ENCODE measurements around the gene USP10. TPM values are rescaled to one million over a fixed set of nuclear protein-coding genes. Genes with fewer than 3 reads are reported as not detected.

USP10 gene
- polyA plus RNA-seq, 3 donors: 38.7 to 115 (median 90.9) TPM

DNA sequence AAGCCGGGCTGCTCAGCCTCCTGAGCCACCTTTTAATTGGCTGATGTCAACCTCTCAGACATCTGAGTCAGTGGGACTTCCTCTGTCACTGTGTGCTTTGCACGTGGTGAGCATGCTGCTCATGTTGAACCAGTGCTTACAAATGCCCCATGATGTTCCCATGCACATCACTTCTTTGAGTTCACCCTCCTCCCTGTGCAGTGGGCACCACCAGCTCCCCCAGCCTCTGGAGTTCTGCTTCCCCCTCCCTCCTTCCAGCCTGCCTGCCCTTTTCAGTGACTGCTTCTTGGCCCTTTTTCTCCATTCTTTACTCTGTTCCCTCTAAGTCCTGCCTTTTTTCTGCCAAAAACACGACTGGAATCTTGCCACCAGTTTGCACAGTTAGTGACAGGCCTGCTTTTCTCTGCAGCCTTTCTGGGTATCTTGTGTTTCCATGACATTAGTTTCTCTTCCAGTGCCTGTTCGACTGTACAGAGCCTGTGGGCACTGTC is 41.6 kb downstream of the USP10 start:
- Histone ChIP-seq H3K27ac (ENCODE audit: low read depth in 1 of 2, low read length in 2 of 2) (peak overlapping the region in 1 of 2 donors; percentile 43), H2AFZ (ENCODE audit: insufficient read depth, low read depth, low read length, poor library complexity, severe bottlenecking) (no peak overlapping the region), H3K27me3 (ENCODE audit: control insufficient read depth in 2 of 2, insufficient read depth in 2 of 2, low read length in 2 of 2) (no peaks in the 10 kb centered on the region), H3K9ac (ENCODE audit: insufficient read depth, low read length, poor library complexity, severe bottlenecking) (no peak overlapping the region), H3K4me1 (ENCODE audit: control insufficient read depth in 1 of 2, insufficient read depth in 2 of 2, low read length in 2 of 2) (peaks cover 59 to 66% of the 10 kb centered on the region in 2 donors), H4K20me1 (ENCODE audit: insufficient read depth, low read length) (peaks cover 32% of the 10 kb centered on the region), H3K9me3 (replicated peaks in 1 of 2; ENCODE audit: control insufficient read depth in 1 of 2, insufficient read depth in 1 of 2, low read length in 2 of 2) (no peaks in the 10 kb centered on the region), H3K4me3 (replicated peaks in 1 of 3; ENCODE audit: low read depth in 2 of 3, low read length in 3 of 3) (no peak overlapping the region), H3K79me2 (ENCODE audit: insufficient read depth, low read length) (peaks cover 93% of the 10 kb centered on the region), H3K36me3 (replicated peaks in 1 of 2; ENCODE audit: control insufficient read depth in 1 of 2, insufficient read depth in 2 of 2, low read length in 2 of 2) (peaks cover 15 to 34% of the 10 kb centered on the region in 2 donors), H3K4me2 (replicated peaks; ENCODE audit: extremely low read depth, low read length, poor library complexity, severe bottlenecking) (no peak overlapping the region)
- peaks cover 35 to 59% of the 10 kb centered on the region in 2 donors for H3K36me3 Mint-ChIP-seq
- no peak overlapping the region for H3K4me3 Mint-ChIP-seq
- peaks cover 55% of the 10 kb centered on the region for H3K4me1 Mint-ChIP-seq
- peak; percentile 68 to 84 (median 80) for DNase-seq
- intact Hi-C loops (cut with micrococcal nuclease): loop anchor here in 1 of 2 donors (1.0 to 5.0 kb wide), 2 partner anchors 10 to 156 kb away; no protein-coding TSS in a partner anchor
- no peaks in the 10 kb centered on the region for H3K9me3 Mint-ChIP-seq
- TF ChIP-seq, protein P1, sequence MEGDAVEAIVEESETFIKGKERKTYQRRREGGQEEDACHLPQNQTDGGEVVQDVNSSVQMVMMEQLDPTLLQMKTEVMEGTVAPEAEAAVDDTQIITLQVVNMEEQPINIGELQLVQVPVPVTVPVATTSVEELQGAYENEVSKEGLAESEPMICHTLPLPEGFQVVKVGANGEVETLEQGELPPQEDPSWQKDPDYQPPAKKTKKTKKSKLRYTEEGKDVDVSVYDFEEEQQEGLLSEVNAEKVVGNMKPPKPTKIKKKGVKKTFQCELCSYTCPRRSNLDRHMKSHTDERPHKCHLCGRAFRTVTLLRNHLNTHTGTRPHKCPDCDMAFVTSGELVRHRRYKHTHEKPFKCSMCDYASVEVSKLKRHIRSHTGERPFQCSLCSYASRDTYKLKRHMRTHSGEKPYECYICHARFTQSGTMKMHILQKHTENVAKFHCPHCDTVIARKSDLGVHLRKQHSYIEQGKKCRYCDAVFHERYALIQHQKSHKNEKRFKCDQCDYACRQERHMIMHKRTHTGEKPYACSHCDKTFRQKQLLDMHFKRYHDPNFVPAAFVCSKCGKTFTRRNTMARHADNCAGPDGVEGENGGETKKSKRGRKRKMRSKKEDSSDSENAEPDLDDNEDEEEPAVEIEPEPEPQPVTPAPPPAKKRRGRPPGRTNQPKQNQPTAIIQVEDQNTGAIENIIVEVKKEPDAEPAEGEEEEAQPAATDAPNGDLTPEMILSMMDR (IDR thresholded peaks at IDR 0.05): no peak
- H3K27ac Mint-ChIP-seq: peak overlapping the region in 5 of 7 donors; percentile 44 to 91 (median 76)
- H3K27me3 Mint-ChIP-seq (ENCODE audit: low read depth in 3 of 3): peaks cover 0 to 2% (median 0%) of the 10 kb centered on the region in 3 donors
- 49% methylated on average over 4 of the region's 4 CpGs for WGBS (ENCODE audit: insufficient coverage)

DNA sequence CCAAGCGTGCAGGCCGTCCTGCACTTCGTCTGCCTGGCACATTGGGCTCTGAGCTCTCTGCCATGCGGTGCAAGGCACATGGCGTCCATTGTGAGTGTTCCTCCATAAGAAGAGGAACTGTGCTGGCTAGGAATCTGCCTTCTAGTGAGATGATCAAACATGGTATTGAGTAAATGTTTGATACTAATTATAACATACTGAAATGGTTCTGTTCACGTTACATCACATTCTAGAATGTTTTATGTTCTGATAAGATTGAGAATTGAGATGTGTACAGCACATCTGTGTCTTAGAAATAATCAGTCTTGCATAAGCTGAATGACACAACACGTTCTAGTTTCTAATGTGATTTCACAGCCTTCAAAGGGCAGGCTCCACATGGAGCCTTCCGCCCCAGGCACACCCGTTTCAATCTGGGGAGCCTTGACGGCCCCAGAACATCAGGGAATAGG is 42.9 kb downstream of the USP10 start:
- Histone ChIP-seq H4K20me1 (ENCODE audit: insufficient read depth, low read length) (peaks cover 21% of the 10 kb centered on the region), H3K27ac (ENCODE audit: low read depth in 1 of 2, low read length in 2 of 2) (peak overlapping the region; percentile 31 to 80), H2AFZ (ENCODE audit: insufficient read depth, low read depth, low read length, poor library complexity, severe bottlenecking) (peak overlapping the region; percentile 7), H3K27me3 (ENCODE audit: control insufficient read depth in 2 of 2, insufficient read depth in 2 of 2, low read length in 2 of 2) (no peaks in the 10 kb centered on the region), H3K4me1 (ENCODE audit: control insufficient read depth in 1 of 2, insufficient read depth in 2 of 2, low read length in 2 of 2) (peaks cover 55 to 63% of the 10 kb centered on the region in 2 donors), H3K9me3 (replicated peaks in 1 of 2; ENCODE audit: control insufficient read depth in 1 of 2, insufficient read depth in 1 of 2, low read length in 2 of 2) (no peaks in the 10 kb centered on the region), H3K36me3 (replicated peaks in 1 of 2; ENCODE audit: control insufficient read depth in 1 of 2, insufficient read depth in 2 of 2, low read length in 2 of 2) (peaks cover 24 to 33% of the 10 kb centered on the region in 2 donors), H3K79me2 (ENCODE audit: insufficient read depth, low read length) (peaks cover 93% of the 10 kb centered on the region), H3K4me3 (replicated peaks in 1 of 3; ENCODE audit: low read depth in 2 of 3, low read length in 3 of 3) (peak overlapping the region in 1 of 3 experiments; percentile 18), H3K9ac (ENCODE audit: insufficient read depth, low read length, poor library complexity, severe bottlenecking) (no peak overlapping the region), H3K4me2 (replicated peaks; ENCODE audit: extremely low read depth, low read length, poor library complexity, severe bottlenecking) (peak overlapping the region; percentile 26)
- peak overlapping the region; percentile 77 to 97 (median 88) for H3K27ac Mint-ChIP-seq
- peaks cover 33 to 47% of the 10 kb centered on the region in 2 donors for H3K36me3 Mint-ChIP-seq
- TF ChIP-seq, protein P1 (IDR thresholded peaks at IDR 0.05): no peak
- peaks cover 54% of the 10 kb centered on the region for H3K4me1 Mint-ChIP-seq
- peak overlapping the region in 1 of 2 donors; percentile 35 for H3K4me3 Mint-ChIP-seq
- peaks cover 0 to 2% (median 0%) of the 10 kb centered on the region in 3 donors for H3K27me3 Mint-ChIP-seq (ENCODE audit: low read depth in 3 of 3)
- 52% methylated on average over 4 of the region's 10 CpGs for WGBS (ENCODE audit: insufficient coverage)
- intact Hi-C loops (cut with micrococcal nuclease): loop anchor here in 1 of 2 donors (5.0 kb wide), 1 partner anchor 155 kb away; no protein-coding TSS in a partner anchor
- no peaks in the 10 kb centered on the region for H3K9me3 Mint-ChIP-seq
- DNase-seq: peak; percentile 46 to 70 (median 54)
